Neutrophil (primary cell): Measurements from ENCODE around the gene MYH6.

Source experiments
- H3K27ac ChIP-seq: fragments of 200-600 bp; sonication (generic); 2 replicates; pipeline ENCODE4 v1.5.1; 2016; ENCODE audit warnings: mild to moderate bottlenecking, moderate library complexity
- H3K27me3 ChIP-seq: fragments of 200-600 bp; sonication (generic); 2 replicates; pipeline ENCODE4 v1.6.0; 2016; ENCODE audit warnings: mild to moderate bottlenecking
- H3K36me3 ChIP-seq: fragments of 200-600 bp; sonication (generic); 2 replicates; pipeline ENCODE4 v1.5.1; 2017
- H3K4me1 ChIP-seq, 2 experiments: fragments of 200-600 bp in 1 of 2; sonication (generic) in 1 of 2; 1 replicate in 1 of 2; 2 replicates in 1 of 2; pipeline versions ENCODE4 v1.5.1 to v1.6.1; 2013 to 2016; ENCODE audit warnings: low read depth in 1 of 2, low read length in 1 of 2, mild to moderate bottlenecking in 1 of 2, moderate library complexity in 1 of 2; ENCODE audit not compliant: control insufficient read depth in 1 of 2, insufficient read depth in 1 of 2
- H3K4me3 ChIP-seq, 2 experiments: fragments of 200-600 bp in 1 of 2; sonication (generic) in 1 of 2; 1 replicate in 1 of 2; 2 replicates in 1 of 2; pipeline ENCODE4 v1.5.1; 2013 to 2016; ENCODE audit warnings: low read depth in 1 of 2, low read length in 1 of 2, mild to moderate bottlenecking in 1 of 2, moderate library complexity in 1 of 2
- H3K9me3 ChIP-seq: fragments of 200-600 bp; sonication (generic); 2 replicates; pipeline ENCODE4 v1.5.1; 2016
- CTCF ChIP-seq: fragments of 200-600 bp; sonication (generic); IDR thresholded peaks from 2 replicates; pipeline ENCODE4 v1.5.1; 2016; ENCODE audit warnings: antibody characterized with exemption

The MYH6 gene

GRCh38 chr14:23356662-23357061 is 51.4 kb downstream of the MYH6 start:
- Histone ChIP-seq H3K27me3 (peaks cover 71% of the 10 kb centered on the region), H3K36me3 (no peaks in the 10 kb centered on the region), H3K9me3 (no peaks in the 10 kb centered on the region), H3K27ac (no peak overlapping the region), H3K4me3 (no peak overlapping the region), H3K4me1 (peaks cover 0 to 14% of the 10 kb centered on the region in 2 experiments)
- no peak for TF ChIP-seq CTCF

- no peak for TF ChIP-seq CTCF
- no peak overlapping the region for H3K4me3 ChIP-seq
- peaks cover 71% of the 10 kb centered on the region for H3K27me3 ChIP-seq
- H3K27ac ChIP-seq = no peak overlapping the region
- H3K4me1 ChIP-seq = peaks cover 0 to 14% of the 10 kb centered on the region in 2 experiments
- no peaks in the 10 kb centered on the region for H3K9me3 ChIP-seq
- no peaks in the 10 kb centered on the region for H3K36me3 ChIP-seq
Measured at GRCh38 chr14:23355871-23356435, 52.1 kb downstream of the MYH6 start.

- no peaks in the 10 kb centered on the region for H3K9me3 ChIP-seq
- no peak overlapping the region for H3K27ac ChIP-seq
- H3K27me3 ChIP-seq = peaks cover 79% of the 10 kb centered on the region
- TF ChIP-seq CTCF = no peak
- peaks cover 0 to 14% of the 10 kb centered on the region in 2 experiments for H3K4me1 ChIP-seq
- H3K36me3 ChIP-seq = no peaks in the 10 kb centered on the region
- H3K4me3 ChIP-seq = no peak overlapping the region
Measured at GRCh38 chr14:23354990-23355389, 53.1 kb downstream of the MYH6 start.

- Histone ChIP-seq H3K4me1 (peaks cover 0 to 14% of the 10 kb centered on the region in 2 experiments), H3K27ac (no peak overlapping the region)
Measured at GRCh38 chr14:23353433-23353780, 54.7 kb downstream of the MYH6 start.

GRCh38 chr14:23352506-23353432 is 55.3 kb downstream of the MYH6 start, which contains the start of gene SLC22A17:
Gene SLC22A17 (minus strand): TSS chr14:23352887.
- Histone ChIP-seq H3K4me1 (peaks cover 0 to 14% of the 10 kb centered on the region in 2 experiments), H3K4me3 (peak within 1 kb of the TSS in 1 of 2 experiments; percentile 10), H3K36me3 (no peaks in the 10 kb centered on the region), H3K27ac (no peak within 1 kb of the TSS), H3K9me3 (no peaks in the 10 kb centered on the region), H3K27me3 (peaks cover 88% of the 10 kb centered on the region)
- TF ChIP-seq CTCF = no peak

More at GRCh38 chr14:23353433-23353780, 54.7 kb downstream of the MYH6 start:
- Histone ChIP-seq H3K36me3 (no peaks in the 10 kb centered on the region), H3K4me3 (no peak overlapping the region), H3K27me3 (peaks cover 88% of the 10 kb centered on the region), H3K9me3 (no peaks in the 10 kb centered on the region)
- TF ChIP-seq CTCF = no peak
